Activated gamma-delta T cell (primary cell): ENCODE data around the gene FGF6.
"Not testable (repeated sequence)": the region's sequence is repeated elsewhere in the genome, so short reads cannot be mapped to it uniquely, and the experiment has no call there.

ENCODE experiments used
- DNase-seq: peaks from one replicate; lab custom pipeline; 2025; lab: John Stamatoyannopoulos, UW

Gene FGF6

DNA sequence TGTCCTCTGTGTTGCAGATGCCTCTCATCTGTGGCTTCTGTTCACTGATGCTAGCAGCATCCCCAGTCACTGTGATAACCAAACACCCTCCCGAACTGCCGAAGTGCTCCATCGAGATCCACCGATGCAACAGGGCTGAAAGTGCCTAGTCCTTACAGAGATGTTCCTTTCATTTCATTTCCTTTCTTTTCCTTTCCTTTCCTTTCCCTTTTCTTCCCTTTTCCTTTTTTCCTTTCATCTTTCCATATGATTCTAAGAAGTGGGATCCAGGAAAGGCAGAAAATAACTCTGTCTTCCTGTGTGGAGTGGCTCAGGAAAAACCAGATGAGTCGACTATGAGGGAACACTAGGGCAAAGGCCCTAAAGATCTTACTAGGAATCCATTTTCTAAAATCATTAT lies 26.7 kb downstream of the FGF6 start:
- no peak for DNase-seq

DNA sequence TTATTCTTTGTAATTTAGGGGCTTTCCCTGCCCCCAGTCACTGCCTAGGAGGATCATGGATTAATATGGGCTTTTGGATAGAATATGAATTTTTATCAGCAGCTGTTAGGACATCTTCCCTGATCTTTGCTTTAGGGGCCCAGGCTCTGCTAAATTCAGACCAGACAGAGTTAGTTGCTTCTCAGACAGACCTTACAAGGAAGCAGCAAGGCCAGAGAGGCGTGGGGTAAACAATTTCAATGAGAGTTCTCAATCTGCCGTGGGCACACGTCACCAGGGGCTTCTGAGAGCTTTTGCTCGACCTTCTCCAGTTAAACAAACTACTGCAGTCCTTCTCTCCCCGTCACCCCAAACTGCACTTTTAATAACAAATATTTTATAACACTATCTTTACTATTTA lies 27.7 kb downstream of the FGF6 start:
- no peak for DNase-seq

DNA sequence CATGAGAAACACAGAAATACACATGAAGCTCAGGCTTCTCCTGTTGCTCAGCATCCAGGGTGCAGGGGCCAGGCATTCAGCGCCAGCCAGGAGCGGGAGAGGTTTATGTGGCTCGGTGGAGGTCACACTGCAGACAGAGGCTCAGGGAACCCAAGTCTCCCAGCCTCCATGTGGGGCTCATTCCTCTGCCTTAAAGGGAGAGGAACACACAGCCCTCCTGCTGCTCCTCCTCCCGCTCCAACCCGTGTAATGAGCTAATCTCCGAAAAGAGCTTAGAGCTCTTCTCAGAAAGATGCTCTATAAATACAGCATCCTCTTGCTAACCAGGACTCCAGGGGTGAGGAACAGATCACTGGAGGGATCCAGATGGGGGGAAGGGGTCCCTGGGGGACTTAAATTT lies 28.2 kb downstream of the FGF6 start:
- no peak for DNase-seq

DNA sequence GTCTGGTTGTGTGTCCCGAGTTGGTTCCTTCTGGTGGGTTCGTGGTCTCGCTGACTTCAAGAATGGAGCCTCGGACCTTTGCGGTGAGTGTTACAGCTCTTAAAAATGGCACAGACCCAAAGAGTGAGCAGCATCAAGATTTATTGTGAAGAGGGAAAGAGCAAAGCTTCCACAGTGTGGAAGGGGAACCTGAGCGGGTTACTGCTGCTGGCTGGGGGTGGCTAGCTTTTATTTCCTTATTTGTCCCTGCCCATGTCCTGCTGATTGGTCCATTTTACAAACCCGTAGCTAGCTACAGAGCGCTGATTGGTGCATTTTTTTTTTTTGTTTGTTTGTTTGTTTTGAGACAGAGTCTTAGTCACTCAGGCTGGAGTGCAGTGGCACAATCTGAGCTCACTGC lies 29.3 kb downstream of the FGF6 start:
- no peak for DNase-seq

DNA sequence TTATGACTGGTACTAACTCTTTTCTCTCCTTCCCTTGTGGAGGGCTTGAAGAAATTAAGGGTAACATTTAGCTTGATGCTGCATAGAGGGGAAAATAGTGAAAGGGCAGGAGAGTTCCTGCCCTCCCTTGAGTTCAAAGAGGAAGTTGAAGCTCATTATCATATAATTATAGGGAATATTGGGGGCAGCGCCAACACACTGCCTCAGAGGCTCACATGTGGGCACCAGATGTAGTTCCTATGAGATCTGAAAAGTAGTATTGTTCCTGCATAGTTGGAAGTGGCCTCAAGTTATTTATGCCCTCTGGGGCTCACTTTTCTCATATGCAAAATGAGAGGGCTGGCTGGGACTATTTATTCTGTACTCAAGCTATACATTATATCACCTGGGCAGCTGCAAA lies 33.1 kb downstream of the FGF6 start:
- DNase-seq, result no peak

DNA sequence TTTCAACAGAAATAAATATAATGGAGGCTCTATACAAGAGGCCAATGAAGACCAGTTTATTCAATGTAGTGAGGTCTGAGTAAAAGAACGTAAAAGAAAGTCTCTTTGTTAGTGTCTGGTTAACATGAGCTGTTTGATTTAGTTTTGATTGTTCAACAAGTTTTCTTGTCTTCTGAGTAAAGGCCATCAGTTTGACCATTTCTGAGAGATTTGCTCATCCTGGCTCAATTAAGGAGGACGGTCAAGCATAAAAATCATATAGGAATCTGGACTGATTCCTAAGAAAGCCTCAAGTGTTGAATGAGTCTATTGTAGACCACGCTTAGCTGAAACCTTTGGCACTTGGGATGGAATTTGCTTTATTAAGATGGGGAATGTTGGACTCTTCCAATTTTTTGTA lies 33.6 kb downstream of the FGF6 start:
- DNase-seq, result no peak

DNA sequence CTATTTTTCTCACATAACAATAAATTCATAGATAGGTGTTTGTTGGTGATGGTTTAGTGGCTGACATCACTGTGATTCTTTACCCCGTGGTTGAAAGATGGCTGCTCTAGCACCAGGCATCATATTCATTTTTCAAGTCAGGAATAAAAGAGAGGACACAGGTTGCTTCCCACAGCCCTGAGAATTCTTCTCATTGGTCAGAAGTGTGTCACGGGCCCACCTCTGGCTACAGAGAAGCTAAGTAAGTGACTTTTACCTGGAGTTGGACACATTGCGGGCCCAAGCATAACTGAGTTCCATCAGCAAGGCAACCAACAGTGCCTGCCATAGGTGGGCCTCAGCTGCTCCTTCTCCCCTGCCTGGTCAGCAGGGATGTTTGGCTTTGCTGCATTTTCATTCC lies 38.5 kb downstream of the FGF6 start:
- DNase-seq, result no peak

DNA sequence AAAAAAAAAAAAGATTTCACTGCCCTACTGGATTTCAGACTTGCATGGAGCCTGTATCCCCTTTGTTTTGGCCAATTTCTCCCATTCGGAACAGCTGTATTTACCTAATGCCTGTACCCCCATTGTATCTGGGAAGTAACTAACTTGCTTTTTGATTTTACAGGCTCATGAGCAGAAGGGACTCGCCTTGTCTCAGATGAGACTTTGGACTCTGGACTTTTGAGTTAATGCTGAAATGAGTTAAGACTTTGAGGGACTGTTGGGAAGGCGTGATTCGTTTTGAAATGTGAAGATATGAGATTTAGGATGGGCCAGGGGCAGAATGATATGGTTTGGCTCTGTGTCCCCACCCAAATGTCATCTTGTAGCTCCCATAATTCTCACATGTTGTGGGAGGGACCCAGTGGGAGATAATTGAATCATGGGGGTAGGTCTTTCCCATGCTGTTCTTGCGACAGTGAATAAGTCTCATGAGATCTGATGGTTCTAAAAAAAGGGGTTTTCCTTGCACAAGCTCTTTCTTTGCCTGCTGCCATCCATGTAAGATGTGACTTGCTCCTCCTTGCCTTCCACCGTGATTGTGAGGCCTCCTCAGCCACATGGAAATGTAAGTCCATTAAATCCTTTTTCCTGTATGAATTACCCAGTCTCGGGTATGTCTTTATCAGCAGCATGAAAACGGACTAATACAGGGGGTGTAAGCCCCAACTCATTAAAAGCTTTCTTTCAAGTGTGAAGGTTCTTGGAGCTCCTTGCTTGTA lies 40.6 kb downstream of the FGF6 start:
- not testable (repeated sequence) for DNase-seq

DNA sequence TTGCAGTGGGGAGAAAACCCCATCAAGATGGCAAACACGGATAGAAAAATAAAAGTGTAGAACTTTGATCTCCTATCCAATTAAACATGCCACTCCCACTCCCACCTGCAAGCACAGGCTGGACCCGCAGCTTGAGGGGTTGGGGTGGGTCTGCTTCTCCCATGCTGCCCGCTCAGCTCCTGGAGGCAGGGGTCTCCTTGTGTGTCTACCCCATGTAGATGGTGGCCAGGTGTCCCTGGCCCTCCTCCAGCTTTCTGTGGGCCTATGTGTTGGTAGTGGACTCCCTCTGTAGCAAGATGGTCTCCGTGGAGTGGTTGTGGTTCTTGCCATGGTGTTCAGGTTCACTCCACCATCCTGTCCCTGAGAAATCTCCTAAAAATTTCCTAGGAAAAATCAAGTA lies 42.6 kb downstream of the FGF6 start:
- no peak for DNase-seq

DNA sequence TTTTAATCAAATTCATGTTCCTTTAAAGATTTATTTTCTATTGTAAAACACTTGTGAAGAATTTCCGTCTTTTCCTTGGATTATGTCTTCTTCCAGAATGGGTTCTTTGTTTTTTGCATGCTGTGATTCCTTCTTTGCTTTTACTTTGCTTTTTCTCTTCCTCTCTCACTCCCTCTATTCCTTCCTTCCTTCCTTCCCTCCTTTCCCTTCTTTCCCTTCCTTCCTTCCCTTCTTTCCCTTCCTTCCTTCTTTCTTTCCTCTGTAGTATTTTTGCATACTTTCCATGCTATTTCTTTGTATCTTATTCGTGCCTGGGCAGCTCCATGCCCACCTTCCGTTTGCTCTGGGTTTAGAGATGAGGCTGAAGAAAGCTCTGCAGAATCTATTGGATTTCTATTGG lies 44.5 kb downstream of the FGF6 start:
- no peak for DNase-seq

DNA sequence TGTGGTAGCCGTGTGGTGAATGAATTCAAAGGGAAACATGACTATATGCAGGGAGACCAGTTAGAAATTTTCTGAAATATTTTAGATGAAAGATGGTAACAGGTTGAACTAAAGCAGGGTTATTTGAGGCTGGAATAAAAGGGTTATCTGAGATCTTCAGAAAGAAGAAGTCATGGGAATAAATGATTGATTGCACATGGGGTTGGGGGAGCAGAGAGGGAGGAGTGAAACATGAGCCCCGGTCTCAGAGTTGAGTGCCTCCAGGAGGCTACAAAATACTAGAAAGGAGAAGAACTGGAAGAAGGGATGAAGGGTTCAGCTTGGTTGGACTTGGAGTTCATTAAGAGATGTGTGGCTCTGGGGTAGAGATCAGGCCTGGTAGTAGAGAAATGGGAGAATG lies 49.8 kb downstream of the FGF6 start:
- DNase-seq, result no peak

DNA sequence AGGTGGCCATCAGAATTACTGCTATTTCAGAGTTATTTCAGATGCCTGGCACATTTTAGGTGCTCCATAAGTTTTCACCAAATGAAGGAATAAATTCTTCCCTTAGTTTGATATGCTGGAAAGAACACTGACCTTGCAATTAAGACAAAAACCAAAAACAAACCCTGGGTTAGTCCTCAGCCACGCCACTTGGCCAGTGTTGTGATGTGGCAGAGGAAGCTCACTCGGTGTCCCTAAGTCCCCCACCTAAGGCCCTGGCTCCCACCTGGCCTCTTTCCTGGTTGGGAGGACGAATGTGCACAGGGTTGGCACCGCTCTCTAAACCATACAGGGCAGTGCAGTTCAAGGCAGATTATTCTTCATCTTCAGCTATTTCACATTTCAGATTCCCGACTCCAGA lies 52.4 kb downstream of the FGF6 start:
- DNase-seq, result no peak

DNA sequence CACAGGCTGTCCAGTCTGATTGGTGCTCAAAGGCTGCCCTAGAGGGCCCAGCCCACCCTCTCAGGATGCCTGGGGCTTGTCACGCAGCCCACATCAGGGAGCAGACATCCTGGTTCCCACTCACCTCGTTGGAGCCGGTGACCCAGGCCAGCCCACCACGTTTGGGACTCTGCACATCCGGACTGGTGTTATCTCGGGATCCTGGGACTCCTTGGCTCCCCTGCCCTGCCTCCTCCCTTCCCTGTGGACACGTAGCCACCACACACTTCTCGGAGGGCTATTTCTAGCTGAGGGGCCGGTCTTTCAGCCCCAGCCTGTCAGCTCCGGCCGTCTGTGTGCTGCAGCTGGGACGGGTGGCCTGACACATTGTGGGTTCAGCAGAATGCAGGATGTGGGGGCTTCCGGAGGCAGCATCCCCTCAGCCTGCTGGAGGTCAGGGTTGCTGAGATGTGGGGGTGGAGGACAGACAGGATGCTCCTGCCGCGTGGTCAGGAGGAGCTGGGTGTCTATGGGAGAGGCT lies 53.3 kb downstream of the FGF6 start:
- no peak for DNase-seq

DNA sequence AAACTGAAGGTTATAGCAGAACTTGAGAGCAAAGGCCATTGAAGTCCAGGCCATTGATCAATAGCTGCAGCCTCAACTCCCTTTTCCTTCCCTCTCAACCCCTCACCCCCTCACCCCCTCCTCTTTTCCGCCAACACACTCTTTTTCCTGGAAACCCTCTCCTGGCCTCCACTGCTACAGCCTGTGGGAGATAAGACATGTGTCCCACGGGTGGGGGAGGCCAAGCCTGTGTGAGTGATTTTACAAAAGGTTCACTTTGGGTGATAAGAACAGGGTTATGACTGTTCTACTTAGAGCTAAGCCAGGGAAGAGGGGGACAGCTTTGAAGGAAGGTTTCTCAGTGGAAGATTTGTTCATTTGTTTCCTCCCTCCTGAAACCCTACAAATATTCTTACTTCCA lies 57.0 kb downstream of the FGF6 start:
- no peak for DNase-seq

DNA sequence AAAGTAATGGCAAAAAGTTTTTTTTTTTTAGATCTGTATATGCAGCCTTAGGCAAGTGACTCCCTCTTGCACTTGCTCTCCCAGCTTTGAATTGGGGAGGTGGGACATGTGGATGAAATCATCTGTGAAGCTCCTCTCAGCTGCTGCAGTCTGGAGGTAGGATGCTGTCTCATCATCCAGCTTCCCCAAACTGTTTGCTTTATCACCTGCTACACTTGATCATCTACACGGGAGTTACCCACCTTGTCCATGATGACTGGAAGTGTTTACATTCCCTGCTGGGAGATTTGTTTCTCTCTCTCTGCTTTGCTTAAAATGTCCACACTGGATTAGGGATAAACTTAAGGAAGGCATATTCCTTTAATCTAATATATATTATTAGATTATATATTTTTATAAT lies 57.6 kb downstream of the FGF6 start:
- DNase-seq, result no peak

DNA sequence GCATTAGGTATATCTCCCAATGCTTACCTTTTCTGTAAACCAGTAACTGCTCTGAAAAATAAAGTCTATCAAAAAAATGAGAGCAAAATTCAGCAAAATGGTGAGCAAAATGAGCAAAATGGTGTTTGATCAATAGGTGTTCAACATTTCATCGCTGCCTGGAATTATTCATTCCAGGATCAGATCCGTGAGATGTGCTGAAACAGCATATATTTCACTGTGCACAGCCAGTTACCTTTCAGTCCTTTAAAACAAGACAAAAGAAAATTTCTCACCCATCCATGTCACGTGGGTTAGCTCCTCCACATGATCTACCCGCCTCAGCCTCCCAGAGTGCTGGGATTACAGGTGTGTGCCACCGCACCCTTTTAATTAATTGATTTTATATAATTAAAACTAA lies 58.0 kb downstream of the FGF6 start:
- no peak for DNase-seq

DNA sequence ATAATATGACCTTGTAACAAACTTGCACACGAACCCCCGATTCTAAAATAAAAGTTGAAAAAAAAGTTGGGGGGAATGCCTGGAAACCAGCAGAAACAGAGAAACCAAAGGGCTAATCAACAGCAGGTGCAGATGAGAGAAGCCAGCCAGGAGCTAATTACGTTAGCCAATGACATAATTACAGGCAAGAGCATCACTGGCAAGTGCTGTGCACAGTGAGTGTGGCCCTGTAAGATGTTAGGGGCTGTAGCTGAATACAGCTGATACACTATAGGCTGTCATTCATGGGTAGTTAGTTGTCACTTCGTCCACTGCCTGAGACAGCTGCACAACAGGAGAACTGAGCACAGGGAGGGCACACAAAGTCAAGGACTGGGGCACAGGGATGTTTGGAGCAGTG lies 58.8 kb downstream of the FGF6 start:
- no peak for DNase-seq
